Cortex of kidney (tissue), 1 donor: ENCODE measurements around the gene SNN.

Experiments
- DNase-seq: peaks from one replicate; lab custom pipeline; 2025; lab: John Stamatoyannopoulos, UW

The SNN gene

DNA sequence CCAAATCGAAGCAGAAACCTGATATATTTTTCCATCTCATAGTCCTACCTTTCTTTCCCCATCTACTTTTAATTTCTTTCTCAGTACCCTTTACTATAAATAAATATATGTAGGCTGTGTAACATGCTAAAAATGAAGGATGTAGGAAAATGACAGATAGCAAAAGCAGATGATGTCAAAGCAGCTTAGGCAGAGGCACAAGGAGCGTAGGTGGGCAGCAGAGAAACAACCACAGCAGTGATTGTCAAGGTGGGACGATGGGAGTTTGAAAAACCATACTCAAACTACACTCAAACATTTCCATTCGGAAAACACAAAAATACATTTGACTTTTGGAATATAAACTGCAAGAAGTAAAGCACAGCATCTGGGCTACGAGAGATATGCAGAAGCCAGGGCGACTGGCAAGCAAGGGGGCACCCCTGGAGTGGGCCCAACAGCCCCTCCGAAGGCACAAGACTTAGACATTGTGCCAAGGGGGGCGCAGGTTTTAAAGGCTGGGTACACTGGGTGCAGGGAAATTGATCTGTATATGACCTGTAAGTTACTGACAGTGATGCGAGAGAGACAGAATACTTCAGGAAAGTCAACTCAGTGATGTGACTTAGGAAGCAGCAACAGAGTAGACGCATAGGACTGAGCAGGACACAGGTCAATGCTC lies 31.1 kb downstream of the SNN start:
- no peak for DNase-seq

DNA sequence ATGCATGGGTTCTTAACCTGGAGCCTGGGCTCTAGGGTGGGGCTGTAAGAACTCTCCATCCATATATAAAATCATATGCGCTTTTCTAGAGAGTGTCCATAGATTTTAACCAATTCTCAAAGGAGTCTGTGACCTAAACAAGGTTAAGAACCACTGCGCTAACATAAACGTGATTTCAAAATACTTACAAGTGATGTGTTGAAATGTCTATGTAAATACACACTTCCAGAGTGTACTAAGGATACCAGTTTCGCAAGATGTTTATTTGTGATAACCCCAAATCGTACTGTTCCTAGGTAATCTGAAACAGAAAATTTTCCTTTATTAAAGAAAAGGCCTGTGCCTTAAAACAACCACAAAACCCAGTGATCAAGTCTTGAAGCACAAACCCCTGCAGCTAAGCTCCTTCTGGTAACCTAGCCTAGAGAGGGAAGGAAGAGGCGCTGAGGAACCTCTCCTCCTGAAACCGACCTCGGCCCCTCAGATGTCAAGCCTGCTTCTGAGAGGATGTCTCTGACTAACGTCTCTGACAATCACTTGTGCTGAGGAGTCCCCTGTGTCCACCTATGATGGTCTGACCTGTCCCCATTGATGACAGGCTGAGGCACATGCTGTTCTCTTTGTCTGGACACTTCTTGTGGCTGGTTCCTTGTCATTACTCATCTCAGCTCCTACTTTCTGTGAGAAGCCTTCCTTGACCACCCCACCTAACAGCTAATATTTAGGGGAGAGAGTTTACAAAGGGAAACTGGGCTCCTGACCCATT lies 32.2 kb downstream of the SNN start:
- no peak for DNase-seq

DNA sequence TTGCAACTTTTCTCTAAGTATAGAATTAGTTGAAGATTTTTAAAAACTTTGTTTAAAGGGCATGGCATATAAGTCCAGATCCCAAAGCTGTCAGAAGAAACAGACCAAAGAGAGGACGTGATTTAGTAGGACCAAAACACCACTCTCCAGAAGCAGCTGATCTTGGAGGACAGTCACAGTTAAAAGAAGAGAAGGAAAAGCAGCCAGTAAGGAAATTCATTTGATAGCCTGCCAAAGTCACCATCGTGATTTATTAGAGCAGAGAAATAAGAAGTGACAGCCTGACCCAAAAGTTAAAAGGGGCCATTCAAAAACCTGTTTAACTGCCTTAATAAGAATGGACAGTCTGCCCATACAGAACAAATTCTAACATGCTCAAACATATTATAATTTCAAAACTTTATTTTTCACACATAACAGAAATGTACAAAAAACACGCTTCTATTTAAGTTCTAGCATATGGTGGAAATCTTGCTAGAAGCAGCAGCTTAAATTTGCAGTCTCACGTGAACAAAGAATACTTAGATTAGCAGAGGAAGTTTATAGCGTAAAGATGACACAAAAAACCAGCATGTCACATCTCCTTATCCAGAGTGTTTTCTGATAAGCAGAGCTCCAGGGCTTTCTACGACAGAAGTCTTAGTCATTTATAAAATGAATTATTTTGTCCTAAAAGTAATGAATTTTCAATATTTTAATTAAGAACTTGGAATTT lies 37.2 kb downstream of the SNN start:
- DNase-seq, result no peak

DNA sequence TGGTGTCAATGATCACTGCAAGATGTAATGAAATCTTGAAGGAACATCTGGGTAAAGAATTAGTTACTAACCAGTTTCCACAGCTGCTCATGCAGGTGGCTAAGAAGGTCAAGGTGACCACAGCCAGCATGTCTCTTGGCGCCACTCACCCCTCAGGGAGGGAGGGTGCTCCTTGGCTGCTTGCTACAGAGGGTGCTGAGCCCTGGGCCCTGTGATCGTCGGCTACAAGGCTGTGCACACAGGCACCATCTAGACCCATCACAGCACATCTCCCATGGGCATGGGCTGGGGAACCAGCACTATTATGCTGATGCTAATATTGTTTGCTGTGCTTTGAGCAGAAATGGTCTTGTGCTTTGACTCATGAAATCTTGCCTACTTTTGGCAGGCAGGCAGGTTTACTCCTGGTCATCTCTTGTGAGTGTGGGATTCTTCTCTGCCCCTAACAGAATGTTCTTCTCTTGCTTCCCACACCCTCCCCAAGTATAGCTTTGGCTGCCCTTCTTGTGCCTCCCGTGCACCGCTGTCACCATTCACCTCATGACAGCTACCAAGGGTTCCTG lies 38.0 kb downstream of the SNN start:
- no peak for DNase-seq

DNA sequence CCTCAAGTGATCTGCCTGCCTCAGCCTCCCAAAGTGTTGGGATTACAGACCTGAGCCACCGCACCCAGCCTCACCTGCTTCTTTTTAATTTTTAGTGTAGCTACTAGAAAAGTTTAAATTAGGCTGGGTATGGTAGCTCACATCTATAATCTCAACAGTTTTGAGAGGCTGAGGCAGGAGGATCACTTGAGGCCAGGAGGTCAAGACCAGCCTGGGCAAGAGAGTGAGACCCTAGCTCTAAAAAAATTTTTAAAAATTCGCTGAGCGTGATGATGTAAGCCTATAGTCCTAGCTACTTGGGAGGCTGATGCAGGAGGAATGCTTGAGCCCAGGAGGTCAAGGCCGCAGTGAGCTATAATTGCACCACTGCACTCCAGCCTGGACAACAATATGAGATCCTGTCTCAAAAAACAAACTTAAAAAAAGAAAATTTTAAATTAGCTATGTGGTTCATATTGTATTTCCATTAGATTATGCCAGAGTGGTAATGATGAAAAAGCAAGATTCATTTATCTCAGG lies 39.5 kb downstream of the SNN start:
- no peak for DNase-seq

DNA sequence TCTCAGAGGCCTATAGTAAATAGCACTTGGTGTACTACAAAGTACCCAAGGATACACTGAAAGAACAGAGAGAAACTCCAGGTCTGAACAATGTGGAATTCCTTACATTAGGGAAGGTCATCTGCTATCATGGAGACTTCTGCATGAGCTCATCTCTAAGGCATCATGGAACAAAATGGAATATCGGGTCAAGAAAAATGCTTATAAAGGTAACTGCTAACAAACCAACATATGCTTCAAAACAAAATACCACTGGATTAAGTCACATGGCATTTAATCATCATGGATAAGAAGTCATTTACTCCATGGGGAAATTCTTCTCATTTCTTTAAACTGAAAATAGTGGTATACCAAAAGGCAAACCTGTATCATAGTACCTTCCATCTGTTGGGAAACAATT lies 40.2 kb downstream of the SNN start:
- DNase-seq, result no peak

DNA sequence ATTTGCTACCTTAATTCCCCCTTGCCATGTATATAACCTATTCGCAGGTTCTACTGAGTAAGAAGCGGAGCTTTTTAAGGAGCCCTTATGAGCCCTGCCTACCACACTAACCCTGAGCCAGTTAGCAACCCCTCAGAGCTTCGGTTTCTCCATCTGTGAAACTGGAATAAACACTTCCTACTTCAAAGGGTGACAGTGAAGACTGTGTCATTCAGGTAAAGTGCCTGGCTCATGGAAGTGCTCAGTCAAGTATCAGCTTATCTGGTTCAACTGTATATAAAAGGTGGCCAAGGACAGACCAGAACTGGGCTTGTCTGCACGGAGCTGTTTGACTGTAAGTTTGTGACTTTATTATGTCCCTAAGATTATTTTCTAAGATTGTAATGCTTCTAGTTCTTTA lies 43.4 kb downstream of the SNN start:
- no peak for DNase-seq

DNA sequence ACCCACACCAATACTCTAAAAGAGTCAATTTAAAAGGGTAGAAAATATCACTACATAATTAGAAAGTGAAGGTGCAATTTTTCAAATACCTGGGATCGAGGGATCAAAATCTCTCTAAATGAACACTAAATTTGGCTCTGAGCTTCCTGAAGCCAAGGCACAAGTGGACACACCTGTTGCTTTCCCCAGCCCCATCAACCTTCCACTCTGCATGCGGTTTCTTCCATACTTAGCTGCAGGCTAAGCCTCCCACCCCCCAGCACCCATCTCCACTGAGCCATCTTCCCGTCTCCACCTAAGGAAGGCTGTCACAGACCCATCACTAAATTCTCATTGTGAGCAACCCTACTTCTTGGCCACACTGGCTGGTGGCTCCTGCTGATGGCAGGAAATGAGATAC lies 43.9 kb downstream of the SNN start:
- no peak for DNase-seq

DNA sequence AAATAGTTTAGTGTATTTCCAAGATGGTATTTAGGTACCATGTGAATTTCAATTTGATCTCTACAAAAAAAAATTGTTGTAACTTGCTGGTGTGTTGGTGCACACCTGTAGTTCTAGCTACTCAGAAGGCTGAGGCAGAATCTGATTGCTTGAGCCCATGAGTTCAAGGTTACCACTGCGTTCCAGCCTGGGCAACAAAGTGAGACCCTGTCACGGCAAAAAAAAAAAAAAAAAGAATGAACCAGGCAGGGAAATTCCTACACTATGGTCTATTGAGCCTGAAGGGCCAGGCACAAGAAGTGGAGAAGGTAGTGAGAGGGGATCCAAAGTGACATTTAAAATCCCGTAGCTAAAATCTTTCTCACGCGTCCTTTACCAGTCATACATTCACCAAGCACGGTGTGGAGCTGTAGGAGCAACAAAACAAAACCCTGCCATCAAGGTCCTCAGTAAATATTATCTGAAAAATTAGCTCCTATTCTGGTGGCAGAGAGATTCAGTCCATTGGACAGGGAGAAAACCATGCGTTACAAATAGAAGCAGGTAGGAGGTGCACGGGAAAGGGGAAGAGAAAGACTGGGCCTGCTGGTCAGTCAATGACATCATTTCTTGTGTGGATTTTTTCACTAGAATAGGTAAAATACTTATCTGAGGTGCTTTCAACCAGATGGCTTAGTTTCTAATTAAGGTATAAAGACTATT lies 47.1 kb downstream of the SNN start:
- DNase-seq, result no peak

DNA sequence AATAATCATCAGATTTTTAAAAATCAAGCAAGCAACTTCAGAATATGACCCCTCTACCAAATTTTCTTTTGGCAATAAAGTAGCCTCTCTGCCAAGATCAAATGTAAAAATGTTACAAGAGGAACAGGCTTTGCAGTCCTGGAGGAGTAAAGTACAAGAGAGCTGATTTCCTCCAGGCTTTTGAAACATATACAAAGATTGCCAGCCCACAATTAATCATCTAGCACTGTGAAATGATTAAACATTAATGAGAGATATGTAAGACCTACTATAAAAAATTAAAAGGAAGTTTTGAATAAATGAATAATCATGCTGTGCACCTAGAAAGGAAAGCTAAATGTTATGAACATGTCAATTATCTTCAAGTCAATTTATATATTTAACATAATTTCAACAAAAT lies 48.1 kb downstream of the SNN start:
- no peak for DNase-seq

DNA sequence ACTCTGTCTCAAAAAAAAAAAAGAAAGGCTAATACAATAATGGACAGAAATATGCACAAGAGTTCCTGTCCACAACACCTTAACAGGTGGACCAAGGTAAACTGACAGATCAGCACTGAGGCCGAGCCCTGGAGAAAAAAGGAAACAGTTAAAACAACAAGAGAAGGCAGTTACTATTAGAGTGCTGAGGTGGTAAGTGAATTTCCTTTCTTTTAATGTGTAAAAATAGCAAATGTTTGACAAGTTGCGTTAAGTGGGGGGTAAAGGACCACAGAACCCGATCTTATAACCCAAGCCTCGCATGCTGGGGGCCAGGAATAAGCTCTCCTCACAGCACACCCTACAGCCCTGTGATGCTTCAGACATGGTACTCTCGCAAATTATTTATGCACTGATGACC lies 49.6 kb downstream of the SNN start:
- DNase-seq, result no peak

DNA sequence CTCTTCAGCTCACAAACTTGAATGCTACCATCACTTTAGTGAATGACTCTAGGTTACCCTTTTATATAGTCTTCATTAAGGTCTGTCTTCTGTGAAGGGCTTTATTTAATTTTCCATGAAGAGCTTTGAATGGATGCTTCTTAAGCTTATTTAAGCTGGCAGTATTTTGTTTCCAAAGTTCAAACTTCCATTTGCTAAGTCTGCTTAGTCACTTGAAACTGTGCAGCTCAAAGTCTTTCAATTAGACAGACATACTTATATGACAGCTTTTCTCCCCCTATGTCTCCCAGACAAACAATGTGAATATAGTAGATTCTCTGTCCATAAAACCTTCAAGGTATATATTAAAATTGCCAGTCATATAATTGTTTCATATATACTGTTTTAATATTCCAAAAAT lies 50.9 kb downstream of the SNN start:
- no peak for DNase-seq

DNA sequence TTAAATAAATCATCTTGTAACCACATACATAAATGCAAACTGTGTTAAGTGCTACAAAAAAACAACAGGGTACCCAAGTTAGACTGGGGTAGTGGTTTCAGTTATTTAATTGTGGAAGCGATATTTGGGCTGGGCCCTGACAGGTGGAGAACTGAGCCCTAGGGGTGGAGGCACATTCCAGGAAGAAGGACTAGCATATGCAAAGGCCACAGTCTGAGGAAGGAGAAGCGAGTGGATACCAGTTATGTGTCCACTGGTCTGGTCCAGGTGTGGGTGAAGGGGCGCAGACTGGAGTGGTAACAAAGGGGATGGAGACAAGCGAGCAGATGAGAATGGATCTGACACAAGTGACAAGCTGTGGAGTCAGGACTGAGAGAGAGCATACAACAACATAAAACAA lies 51.5 kb downstream of the SNN start:
- DNase-seq, result no peak

DNA sequence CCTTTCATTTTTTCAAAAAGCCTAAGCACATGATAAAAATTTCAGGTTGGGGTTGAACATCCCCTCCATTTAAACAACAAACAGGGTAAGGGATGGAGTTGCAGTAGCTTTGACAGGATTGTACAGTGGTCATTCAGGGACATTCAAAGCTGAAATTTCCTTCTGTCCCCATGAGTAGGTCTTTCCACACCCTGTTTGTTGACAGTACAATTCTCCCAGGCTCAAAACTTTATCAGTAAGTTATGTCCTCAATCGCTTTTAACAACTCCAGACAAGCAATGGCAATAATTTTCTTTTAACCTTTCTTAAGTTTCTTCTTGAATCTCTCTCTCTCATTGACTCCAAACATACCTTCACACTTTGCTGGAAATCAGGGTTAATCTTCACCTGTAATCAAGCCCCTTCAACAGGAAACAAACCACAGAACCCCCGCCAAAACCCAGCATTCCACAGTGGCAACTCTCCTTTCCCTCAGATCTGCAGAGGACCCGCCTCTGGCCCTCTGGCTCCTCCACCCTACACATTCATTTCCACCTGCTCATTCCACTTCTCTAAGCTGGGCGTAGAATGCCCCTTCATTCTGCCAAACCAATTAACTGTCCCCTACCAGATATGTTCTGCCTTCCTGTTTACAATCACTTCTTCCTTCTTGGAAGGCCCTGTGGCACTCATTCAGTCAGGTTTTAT lies 53.7 kb downstream of the SNN start:
- no peak for DNase-seq

DNA sequence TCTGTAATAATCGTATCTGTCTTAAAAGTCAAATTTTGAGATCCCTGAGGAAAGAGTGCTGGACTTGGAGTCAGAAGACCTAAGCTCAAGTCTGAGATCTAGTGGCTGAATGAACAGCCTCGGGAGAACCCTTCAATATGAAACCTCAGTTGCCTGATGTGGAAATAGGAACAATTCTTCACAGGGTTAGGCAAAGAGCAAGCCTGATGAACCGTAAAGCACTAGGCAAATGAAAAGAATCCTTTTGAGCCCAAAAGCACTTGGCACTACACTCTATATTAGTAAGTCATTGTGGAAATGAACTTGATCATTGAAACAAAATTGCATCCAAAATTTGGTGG lies 54.2 kb downstream of the SNN start:
- no peak for DNase-seq

DNA sequence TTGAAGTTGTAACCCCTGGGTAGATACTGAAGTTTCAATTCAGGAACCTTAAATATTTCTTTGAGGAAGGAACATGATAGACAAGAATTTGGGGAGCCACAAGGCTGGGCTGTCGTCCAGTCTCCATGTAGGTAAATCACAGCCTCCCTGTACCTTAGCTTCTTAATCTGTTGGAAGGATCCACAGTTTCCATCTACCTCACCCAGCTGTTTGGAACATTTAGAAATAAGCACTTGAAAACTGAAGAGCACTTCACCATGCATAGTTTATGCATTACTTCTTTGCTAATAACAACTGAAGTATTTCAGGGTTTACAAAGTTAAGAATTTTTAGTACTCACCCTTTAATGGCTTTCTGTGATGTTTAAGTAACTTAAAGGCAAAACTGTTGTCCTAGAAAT lies 57.2 kb downstream of the SNN start:
- DNase-seq, result no peak

DNA sequence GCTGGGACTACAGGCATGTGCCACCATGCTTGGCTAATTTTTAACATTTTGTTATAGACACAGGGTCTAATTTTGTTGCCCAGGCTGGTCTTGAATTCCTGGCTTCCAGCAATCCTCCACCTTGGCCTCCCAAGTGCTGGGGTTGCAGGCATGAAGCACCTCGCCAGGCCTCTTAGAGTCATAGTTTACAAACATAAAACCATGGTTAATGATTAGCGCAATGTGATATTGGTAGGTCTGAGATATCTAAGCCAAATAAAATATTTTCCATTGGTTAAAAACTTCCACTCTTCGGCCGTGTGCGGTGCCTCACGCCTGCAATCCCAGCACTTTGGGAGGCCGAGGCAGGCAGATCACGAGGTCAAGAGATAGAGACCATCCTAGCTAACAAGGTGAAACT lies 57.8 kb downstream of the SNN start:
- DNase-seq, result no peak

DNA sequence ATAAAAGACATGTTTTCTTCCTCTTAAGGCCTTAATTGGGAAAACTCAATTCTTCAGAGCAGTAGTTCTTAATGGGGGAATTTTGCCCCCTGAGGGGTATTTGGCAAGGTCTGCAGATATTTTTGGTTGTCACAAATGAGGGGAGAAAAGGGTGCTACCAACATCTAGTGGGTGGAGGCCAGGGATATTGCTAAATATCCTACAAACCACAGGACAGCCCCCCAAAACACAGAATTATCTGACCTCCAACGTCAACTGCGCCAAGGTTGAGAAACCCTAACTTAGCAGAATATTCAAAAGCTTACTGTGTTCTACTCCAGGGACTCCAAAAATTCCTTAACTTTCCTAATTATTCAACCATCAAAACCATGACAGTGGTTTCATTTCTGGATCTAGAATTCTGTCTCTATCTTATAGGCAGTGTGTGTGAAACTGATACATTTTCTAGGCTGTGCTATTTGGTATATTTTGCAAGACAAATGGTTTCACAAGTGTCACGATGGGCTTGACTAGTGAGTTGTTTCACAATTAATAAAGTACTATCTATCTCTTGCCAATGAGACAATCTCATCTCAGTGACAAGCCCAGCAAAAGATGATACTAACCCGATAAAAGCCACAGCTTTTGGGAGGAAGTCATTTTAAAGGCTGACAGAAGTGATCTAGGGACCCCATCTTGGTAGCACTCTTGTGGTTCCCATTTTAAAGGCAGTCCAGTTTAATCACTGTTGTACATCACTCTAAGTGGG lies 59.7 kb downstream of the SNN start:
- DNase-seq, result no peak
